GM21381 (cell line): ENCODE measurements around the gene RIBC2.
"Not testable (repeated sequence)": the region's sequence is repeated elsewhere in the genome, so short reads cannot be mapped to it uniquely, and the experiment has no call there.

ENCODE experiments used
- ATAC-seq: cut with Tn5 transposase; IDR thresholded peaks from one replicate; pipeline ENCODE4 v1.9.1; 2021; ENCODE audit warnings: mild to moderate bottlenecking, moderate library complexity; ENCODE audit not compliant: unreplicated experiment

The RIBC2 gene

DNA sequence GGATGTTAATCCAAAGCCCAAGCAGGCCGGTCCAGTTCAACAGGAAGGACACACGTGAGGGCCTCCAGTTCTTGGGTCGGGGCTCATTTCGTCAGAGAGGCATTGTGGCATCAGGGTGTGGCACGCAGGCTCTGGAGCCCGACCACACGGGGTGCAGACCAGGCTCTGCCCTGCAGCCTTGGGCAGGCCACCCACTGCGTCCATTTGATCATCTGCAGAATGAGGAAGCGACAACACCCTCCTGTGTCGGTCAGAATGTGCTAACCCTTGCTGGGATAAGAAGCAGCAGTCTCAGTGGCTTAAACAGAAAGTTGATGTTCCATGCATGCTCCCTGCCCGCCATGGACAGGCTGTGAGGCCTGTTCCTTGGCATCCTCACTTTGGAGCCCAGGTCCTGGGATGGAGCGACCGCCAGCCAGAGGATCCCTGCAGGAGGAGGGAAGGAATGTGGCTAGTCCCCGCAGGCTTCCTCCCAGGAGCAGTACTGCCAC is 10.8 kb downstream of the RIBC2 start:
- no peak for ATAC-seq

DNA sequence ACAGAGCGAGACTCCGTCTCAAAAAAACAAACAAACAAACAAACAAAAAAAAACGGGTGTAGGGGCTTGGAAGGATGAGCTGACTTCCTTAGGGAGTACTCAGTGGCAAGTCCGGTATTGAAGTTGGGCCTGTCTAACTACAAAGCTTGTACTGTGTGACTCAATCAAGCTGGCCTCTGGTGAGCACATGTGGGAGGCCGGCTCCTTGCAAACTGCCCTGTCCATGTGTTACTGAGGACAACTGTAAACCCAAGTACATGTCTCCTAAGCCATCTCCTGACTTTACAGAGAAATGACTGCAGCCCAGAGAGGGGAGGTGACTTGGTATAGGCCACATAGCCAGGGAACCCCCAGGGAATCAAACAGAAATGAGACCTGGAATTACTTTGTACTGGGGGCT is 11.6 kb downstream of the RIBC2 start:
- ATAC-seq, result no peak

DNA sequence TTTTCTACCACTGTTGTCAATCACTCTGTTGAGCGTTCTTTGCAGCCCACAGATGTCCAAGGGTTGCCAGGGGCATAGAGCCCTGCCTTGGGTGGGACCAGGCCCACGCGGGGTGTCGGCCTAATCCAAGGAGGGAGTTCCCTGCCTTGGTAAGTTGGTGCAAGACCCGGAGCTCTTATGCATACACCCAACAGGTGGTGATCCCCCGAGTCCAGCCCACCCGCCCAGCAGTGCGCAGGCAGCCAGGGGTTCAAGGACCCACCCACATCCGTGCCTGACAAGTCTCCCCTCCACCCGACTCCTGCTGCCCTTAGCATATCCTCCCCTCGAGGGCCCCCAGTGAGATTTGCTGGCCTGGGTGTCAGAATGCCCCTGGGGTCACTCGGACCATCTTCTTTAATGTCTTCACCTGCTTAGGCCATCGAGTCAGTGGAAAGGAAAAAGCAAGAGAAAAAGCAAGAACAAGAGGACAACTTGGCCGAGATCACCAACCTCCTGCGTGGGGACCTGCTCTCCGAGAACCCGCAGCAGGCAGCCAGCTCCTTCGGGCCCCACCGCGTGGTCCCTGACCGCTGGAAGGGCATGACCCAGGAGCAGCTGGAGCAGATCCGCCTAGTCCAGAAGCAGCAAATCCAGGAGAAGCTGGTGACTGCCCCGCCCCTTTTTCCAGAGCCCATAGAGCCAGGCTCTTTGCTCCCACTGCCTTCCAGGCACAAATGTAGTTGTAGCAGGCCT is 12.2 kb downstream of the RIBC2 start:
- no peak for ATAC-seq

GRCh38 chr22:45426387-45426786 is 12.9 kb downstream of the RIBC2 start:
- ATAC-seq, result no peak

DNA sequence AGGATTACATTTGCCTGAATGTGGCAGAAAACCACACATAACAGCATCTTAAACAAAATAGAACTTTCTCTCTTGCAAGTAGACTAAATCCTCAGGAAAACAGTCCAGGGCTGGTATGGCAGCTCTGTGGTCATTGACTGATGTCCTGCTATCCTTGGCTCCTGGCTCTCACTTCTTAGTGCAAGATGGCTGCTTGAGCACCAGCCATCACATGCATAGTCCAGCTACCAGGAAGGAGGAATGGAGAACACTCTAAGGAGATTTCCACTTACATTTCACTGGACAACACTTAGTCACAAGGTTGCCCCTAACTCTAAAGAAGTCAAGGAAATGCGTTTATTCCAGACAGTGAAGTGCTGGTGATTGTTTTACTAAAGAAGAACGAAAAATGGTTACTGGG is 13.6 kb downstream of the RIBC2 start:
- no peak for ATAC-seq

DNA sequence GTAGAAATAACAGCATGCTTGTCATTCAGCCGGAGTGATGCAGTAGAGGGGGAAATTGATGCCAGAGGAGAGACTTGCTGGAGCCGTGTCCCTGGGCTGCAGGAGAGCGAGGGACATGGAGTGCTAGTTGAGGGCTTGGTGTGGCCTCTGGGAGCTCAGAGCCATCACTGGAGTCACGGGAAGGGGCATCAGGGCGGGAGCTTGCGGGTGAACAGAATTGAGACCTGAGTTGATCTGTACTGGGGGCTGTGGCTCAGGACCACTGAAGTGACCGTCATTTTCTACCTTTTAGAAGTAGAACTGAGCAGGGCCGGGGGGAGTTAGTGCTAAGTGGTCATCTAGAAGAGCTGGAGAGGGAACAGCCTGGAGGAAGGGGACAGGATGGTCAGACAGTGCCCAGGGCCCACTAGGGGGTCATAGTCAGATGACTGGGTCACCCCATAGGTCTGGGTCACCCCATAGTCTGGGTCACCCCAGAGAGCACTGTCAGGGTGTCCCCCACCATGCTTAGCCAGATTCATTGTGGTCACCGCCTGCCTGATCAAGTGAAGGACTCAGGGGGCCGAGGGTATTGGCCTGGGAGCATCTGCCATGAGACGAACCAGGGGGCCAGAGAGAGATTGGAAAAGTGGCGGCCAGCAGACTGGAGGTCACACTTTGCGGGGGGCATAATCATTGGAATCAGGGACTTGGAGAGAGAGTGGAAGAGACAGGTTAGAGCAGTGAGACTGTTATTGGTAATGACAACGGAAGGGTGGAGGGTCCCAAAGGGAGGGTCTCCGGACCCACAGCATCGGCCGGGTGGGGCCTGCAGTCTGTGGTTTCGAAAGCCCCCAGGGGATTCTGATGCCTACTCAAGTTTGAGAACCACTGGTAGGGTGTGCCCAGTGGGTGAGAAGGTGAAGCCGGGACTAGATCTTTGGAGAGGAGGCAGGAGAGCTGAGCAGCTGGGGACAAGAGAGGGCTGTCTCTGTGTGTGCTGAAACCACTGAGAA is 15.2 kb downstream of the RIBC2 start:
- no peak for ATAC-seq

DNA sequence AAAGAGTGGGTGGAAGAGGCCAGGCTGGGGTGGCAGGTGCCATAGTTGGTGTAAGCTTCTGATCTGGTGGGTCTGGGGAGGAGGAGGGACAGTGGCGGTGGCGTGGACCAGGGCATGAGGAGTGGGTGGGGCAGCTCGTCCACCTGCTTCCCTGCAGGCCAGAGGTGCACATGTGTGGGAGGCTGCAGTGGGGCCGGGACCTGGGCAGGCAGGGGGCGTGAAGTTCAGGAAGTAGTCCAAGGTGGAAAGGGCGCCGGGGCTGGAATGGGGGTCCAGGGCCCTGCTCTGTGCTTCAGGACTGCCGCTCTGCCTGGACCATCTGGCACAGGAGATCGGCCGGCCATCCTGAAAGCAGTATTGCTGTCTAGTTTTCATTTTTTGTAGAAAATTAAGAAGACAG is 15.9 kb downstream of the RIBC2 start:
- ATAC-seq, result no peak

GRCh38 chr22:45429981-45430775 is 16.7 kb downstream of the RIBC2 start:
- ATAC-seq, result no peak

DNA sequence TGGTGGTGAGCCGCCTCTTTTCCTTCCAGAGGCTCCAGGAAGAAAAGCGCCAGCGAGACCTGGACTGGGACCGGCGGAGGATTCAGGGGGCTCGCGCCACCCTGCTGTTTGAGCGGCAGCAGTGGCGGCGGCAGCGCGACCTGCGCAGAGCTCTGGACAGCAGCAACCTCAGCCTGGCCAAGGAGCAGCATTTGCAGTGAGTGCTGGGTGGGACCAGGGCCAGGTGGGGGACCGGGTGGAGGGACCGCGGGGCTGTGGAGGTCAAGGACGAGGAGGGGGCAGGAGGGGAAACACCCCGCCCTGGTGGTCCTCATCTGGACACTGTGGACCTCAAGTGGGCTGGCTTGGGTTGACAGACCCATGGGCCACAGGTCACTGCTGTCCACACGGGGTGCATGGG is 17.4 kb downstream of the RIBC2 start:
- ATAC-seq, result no peak

GRCh38 chr22:45434981-45435380 is 21.5 kb downstream of the RIBC2 start:
- ATAC-seq, result no peak

DNA sequence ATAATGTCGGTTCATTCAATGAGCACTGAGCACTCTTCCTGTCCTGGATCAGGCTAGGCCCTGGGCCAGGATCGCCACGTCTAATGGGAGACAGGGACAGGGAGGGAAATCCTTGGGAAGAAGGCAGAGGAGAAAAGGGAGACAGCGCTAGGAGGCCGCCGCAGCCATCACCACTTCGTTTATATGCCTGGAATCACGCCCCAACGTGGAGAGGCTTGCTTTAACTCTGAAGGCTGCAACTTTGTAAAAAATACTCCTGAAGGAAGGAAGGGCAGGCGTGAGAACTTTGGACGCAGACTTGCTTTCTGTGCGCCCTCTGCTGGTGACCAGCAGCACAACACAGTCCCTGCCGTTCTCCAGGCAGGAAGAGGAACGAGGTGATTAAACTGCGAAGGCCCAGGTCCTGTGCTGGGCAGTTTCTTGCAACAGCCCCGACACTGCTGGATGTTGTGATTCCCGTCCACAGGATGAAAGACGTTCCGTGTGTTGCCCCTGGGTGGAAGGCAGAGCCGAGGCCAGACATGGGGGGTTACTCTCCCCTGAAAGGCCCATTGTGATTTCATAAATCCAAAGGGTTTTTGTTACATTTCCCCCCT is 22.1 kb downstream of the RIBC2 start:
- ATAC-seq, result no peak

- ATAC-seq, result not testable (repeated sequence)
Measured at GRCh38 chr22:45436871-45437517, 23.5 kb downstream of the RIBC2 start.

DNA sequence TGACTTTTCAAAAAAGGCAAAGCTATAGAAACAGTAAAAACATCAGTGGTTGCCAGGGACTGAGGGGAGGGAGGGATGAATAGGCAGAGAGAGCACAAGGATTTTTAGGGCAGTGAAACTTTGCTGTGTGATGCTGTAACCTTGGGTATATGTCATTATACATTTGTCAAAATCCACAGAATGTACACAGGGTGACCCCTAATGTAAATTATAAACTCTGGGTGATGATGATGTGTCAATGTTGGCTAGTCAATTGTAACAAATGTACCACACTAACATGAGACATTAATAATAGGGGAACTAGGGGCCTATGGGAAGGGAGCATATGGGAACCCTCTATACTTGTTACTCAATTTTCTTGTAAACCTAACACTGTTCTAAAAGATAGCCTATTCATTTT is 24.8 kb downstream of the RIBC2 start:
- no peak for ATAC-seq

- not testable (repeated sequence) for ATAC-seq
Measured at GRCh38 chr22:45440688-45441087, 27.2 kb downstream of the RIBC2 start.

- ATAC-seq, result no peak
Measured at GRCh38 chr22:45441138-45441537, 27.6 kb downstream of the RIBC2 start.

GRCh38 chr22:45442116-45442515 is 28.6 kb downstream of the RIBC2 start:
- no peak for ATAC-seq

- ATAC-seq, result no peak
Measured at GRCh38 chr22:45444168-45444567, 30.7 kb downstream of the RIBC2 start.

GRCh38 chr22:45445031-45445710 is 31.7 kb downstream of the RIBC2 start:
- no peak for ATAC-seq

DNA sequence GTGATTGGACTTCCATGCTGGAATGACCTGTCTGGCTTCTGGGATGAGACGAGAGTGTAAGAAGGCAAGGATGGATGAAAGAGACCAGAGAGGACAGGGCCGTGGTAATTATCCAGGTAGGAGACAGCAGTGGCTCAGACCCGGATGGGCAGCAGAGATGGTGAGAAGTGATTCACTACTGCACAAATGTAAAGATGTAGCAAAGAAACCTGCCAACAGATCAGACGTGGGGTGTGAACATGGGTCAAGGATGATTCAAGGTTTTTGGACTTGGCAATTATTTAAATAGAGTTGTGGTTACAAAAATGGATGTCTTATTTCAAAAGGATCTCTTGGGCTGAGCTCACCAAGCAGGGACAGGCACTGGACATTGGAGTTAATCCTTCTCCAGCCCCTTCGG is 32.7 kb downstream of the RIBC2 start:
- no peak for ATAC-seq

GRCh38 chr22:45447596-45447995 is 34.1 kb downstream of the RIBC2 start:
- ATAC-seq, result not testable (repeated sequence)
